Transverse colon (tissue), 4 donors: ENCODE measurements around the gene GLE1. TPM values are rescaled to one million over a fixed set of nuclear protein-coding genes. Genes with fewer than 3 reads are reported as not detected.

ENCODE experiments used
- DNase-seq: peaks from one replicate; pipeline ENCODE4 v3.0.0-alpha.2; 2019
- H3K27ac ChIP-seq, 4 donors: fragments of 200-600 bp; sonication (generic); 2 replicates each; pipeline ENCODE4 v1.5.1; 2016 to 2018; ENCODE audit warnings: inconsistent platforms in 4 of 4
- H3K27me3 ChIP-seq: fragments of 200-600 bp; sonication (generic); 2 replicates; pipeline ENCODE4 v1.5.1; 2017; ENCODE audit warnings: inconsistent platforms
- H3K36me3 ChIP-seq, 4 donors: fragments of 200-600 bp; sonication (generic); 2 replicates each; pipeline ENCODE4 v1.5.1; 2017 to 2019; ENCODE audit warnings: inconsistent platforms in 4 of 4
- H3K4me1 ChIP-seq, 4 donors: fragments of 200-600 bp; sonication (generic); 2 replicates each; pipeline ENCODE4 v1.5.1; 2017 to 2020; ENCODE audit warnings: inconsistent platforms in 4 of 4
- H3K4me3 ChIP-seq, 4 donors: fragments of 200-600 bp; sonication (generic); 1 replicate in 1 of 4; 2 replicates in 3 of 4; pipeline versions ENCODE4 v1.5.1 to v1.6.1; 2017 to 2019; ENCODE audit warnings: inconsistent platforms in 4 of 4
- H3K9me3 ChIP-seq, 2 donors: fragments of 200-600 bp; sonication (generic); 2 replicates each; pipeline ENCODE4 v1.5.1; 2017 to 2019; ENCODE audit warnings: inconsistent platforms in 2 of 2
- CTCF ChIP-seq, 5 experiments: fragments of 200-600 bp in 3 of 5; fragments of 450-650 bp in 2 of 5; sonication (generic) in 3 of 5; IDR thresholded peaks; 1 replicate in 2 of 5; 2 replicates in 3 of 5; pipeline ENCODE4 v1.5.1; 2016 to 2017; ENCODE audit warnings: antibody characterized with exemption in 5 of 5, inconsistent platforms in 3 of 5, mild to moderate bottlenecking in 2 of 5, moderate library complexity in 1 of 5
- EP300 ChIP-seq: sonication (generic); formaldehyde crosslinking; IDR thresholded peaks from one replicate; pipeline ENCODE4 v1.6.1; 2017; ENCODE audit warnings: antibody characterized with exemption, low read depth
- POLR2A ChIP-seq: fragments of 450-650 bp; IDR thresholded peaks from one replicate; pipeline ENCODE4 v1.6.1; 2016; ENCODE audit warnings: antibody characterized with exemption, mild to moderate bottlenecking, moderate library complexity
- POLR2AphosphoS5 ChIP-seq, 3 donors: sonication (generic); formaldehyde crosslinking; IDR thresholded peaks; one replicate each; pipeline ENCODE4 v1.6.1; 2016; ENCODE audit warnings: antibody characterized with exemption in 3 of 3
- WGBS, 2 donors: methylation state at CpG; one replicate each; pipeline ENCODE4 v1.1.5; 2018; ENCODE audit warnings: low coverage in 1 of 2; 5-methylcytosine and 5-hydroxymethylcytosine counted together
- in situ Hi-C, 4 donors: fragments of 200-750 bp; cut with MboI; loops; one replicate each; pipeline versions ENCODE4 v1.15.0 to v1.15.1; 2017; ENCODE audit warnings: low sequenced_read_pairs in 3 of 4, low pct_ligation_motif_present in 1 of 4, low pct_unique_long_range_greater_than_20kb in 1 of 4
- intact Hi-C: fragments of 100-400 bp; cut with DNase I; formaldehyde crosslinking; loops from one replicate; pipeline ENCODE4 v1.15.1; 2023; ENCODE audit warnings: low total_unique reads
- total RNA-seq, 4 donors: library from RNA; depleted of rRNA; stranded (reverse); fragments of >200 nt; gene quantifications; one replicate each; pipeline ENCODE4 v1.1.0, GENCODE V29; 2016

The GLE1 gene
- total RNA-seq, 4 donors from 2014 or later = 24.3 to 120 (median 58.7) TPM

GRCh38 chr9:128495296-128495695, 9.2 kb upstream of the GLE1 start:
- Histone ChIP-seq H3K4me3 (no peak overlapping the region), H3K9me3 (no peaks in the 10 kb centered on the region), H3K27ac (no peak overlapping the region), H3K4me1 (peaks cover 0 to 7% (median 2%) of the 10 kb centered on the region in 4 donors), H3K27me3 (no peaks in the 10 kb centered on the region), H3K36me3 (peaks cover 0 to 7% (median 2%) of the 10 kb centered on the region in 4 donors)
- no peak for DNase-seq
- no peak for TF ChIP-seq POLR2AphosphoS5 (IDR thresholded peaks at IDR 0.05)
- no peak for TF ChIP-seq EP300
- no peak for TF ChIP-seq POLR2A
- no peak for TF ChIP-seq CTCF (IDR thresholded peaks at IDR 0.05)
- intact Hi-C loops = no loop called here
- WGBS, 2 donors = 42% methylated on average over 1 of the region's 1 CpG; no CpG with 5 or more reads in 1 of the 2 donors
- in situ Hi-C loops = no loop called here

- peaks cover 0 to 7% (median 2%) of the 10 kb centered on the region in 4 donors for H3K36me3 ChIP-seq
Observed at GRCh38 chr9:128495804-128496417, 8.6 kb upstream of the GLE1 start.

GRCh38 chr9:128497824-128498610, 6.5 kb upstream of the GLE1 start:
- in situ Hi-C loops (no loop called here), intact Hi-C loops (no loop called here)
- TF ChIP-seq POLR2AphosphoS5 (IDR thresholded peaks at IDR 0.05) (no peak), POLR2A (no peak), CTCF (IDR thresholded peaks at IDR 0.05) (no peak), EP300 (no peak)
- Histone ChIP-seq H3K27ac (no peak overlapping the region), H3K4me3 (no peak overlapping the region), H3K4me1 (peaks cover 0 to 7% (median 2%) of the 10 kb centered on the region in 4 donors), H3K27me3 (no peaks in the 10 kb centered on the region), H3K9me3 (no peaks in the 10 kb centered on the region), H3K36me3 (peaks cover 0 to 4% (median 0%) of the 10 kb centered on the region in 4 donors)
- DNase-seq = no peak
- 70 to 95% methylated on average over 2 to 11 of the region's 11 CpGs for WGBS, 2 donors

More at GRCh38 chr9:128495804-128496417, 8.6 kb upstream of the GLE1 start:
- no peak overlapping the region for H3K4me3 ChIP-seq
- H3K27ac ChIP-seq = no peak overlapping the region
- in situ Hi-C loops (no loop called here), intact Hi-C loops (no loop called here)
- TF ChIP-seq POLR2A = no peak
- TF ChIP-seq POLR2AphosphoS5 (IDR thresholded peaks at IDR 0.05) = no peak
- TF ChIP-seq EP300 = no peak
- TF ChIP-seq CTCF (IDR thresholded peaks at IDR 0.05) = no peak
- H3K27me3 ChIP-seq = no peaks in the 10 kb centered on the region
- no peak for DNase-seq
- H3K9me3 ChIP-seq = no peaks in the 10 kb centered on the region
- H3K4me1 ChIP-seq = peaks cover 0 to 7% (median 2%) of the 10 kb centered on the region in 4 donors
- WGBS, 2 donors = 41 to 78% methylated on average over 3 to 6 of the region's 6 CpGs

- peaks cover 0 to 4% (median 0%) of the 10 kb centered on the region in 4 donors for H3K36me3 ChIP-seq
- H3K27ac ChIP-seq = no peak overlapping the region
- no peaks in the 10 kb centered on the region for H3K9me3 ChIP-seq
- in situ Hi-C loops = no loop called here
- 80 to 97% methylated on average over 1 to 9 of the region's 9 CpGs for WGBS, 2 donors
- DNase-seq = no peak
- intact Hi-C loops = no loop called here
- H3K4me3 ChIP-seq = no peak overlapping the region
- TF ChIP-seq POLR2AphosphoS5 (IDR thresholded peaks at IDR 0.05) (no peak), CTCF (IDR thresholded peaks at IDR 0.05) (no peak), POLR2A (no peak), EP300 (no peak)
- H3K27me3 ChIP-seq = no peaks in the 10 kb centered on the region
- H3K4me1 ChIP-seq = peaks cover 4 to 12% (median 8%) of the 10 kb centered on the region in 4 donors
Observed at GRCh38 chr9:128498911-128499310, 5.6 kb upstream of the GLE1 start.
